GM19452 (cell line): ENCODE results near the gene FXYD5.
"Not testable (repeated sequence)": the region's sequence is repeated elsewhere in the genome, so short reads cannot be mapped to it uniquely, and the experiment has no call there.

ENCODE experiments used
- ATAC-seq: cut with Tn5 transposase; IDR thresholded peaks from one replicate; pipeline ENCODE4 v1.9.1; 2021; ENCODE audit not compliant: unreplicated experiment

FXYD5 gene

GRCh38 chr19:35177377-35178274 is 23.1 kb downstream of the FXYD5 start:
- ATAC-seq, result no peak

GRCh38 chr19:35178701-35179100 is 24.2 kb downstream of the FXYD5 start:
- ATAC-seq, result no peak

GRCh38 chr19:35179830-35180229 is 25.3 kb downstream of the FXYD5 start:
- ATAC-seq, result no peak

- no peak for ATAC-seq
Observed at GRCh38 chr19:35181387-35181786, 26.9 kb downstream of the FXYD5 start.

- ATAC-seq, result no peak
Observed at GRCh38 chr19:35184267-35184666, 29.7 kb downstream of the FXYD5 start.

- ATAC-seq, result no peak
Observed at GRCh38 chr19:35184884-35185283, 30.3 kb downstream of the FXYD5 start.

- no peak for ATAC-seq
Observed at GRCh38 chr19:35194012-35194984, 39.8 kb downstream of the FXYD5 start.

- ATAC-seq, result no peak
Observed at GRCh38 chr19:35195830-35196229, 41.3 kb downstream of the FXYD5 start.

GRCh38 chr19:35196861-35197260 is 42.3 kb downstream of the FXYD5 start:
- ATAC-seq, result not testable (repeated sequence)

- no peak for ATAC-seq
Observed at GRCh38 chr19:35199481-35199880, 44.9 kb downstream of the FXYD5 start.

GRCh38 chr19:35202722-35203688 is 48.5 kb downstream of the FXYD5 start:
- ATAC-seq, result no peak

- peak; percentile 69 for ATAC-seq
Observed at GRCh38 chr19:35204799-35205732, 50.5 kb downstream of the FXYD5 start.

- ATAC-seq, result peak; percentile 20
Observed at GRCh38 chr19:35205733-35206323, 51.3 kb downstream of the FXYD5 start.

GRCh38 chr19:35206379-35206778 is 51.8 kb downstream of the FXYD5 start:
- ATAC-seq, result no peak

GRCh38 chr19:35206855-35207254 is 52.3 kb downstream of the FXYD5 start:
- no peak for ATAC-seq

- ATAC-seq, result no peak
Observed at GRCh38 chr19:35207391-35207871, 52.9 kb downstream of the FXYD5 start.

GRCh38 chr19:35208121-35208520 is 53.6 kb downstream of the FXYD5 start:
- no peak for ATAC-seq

GRCh38 chr19:35209646-35210045 is 55.1 kb downstream of the FXYD5 start:
- ATAC-seq, result no peak
